ENCODE measurements around the gene MECR. TPM values are rescaled to one million over a fixed set of nuclear protein-coding genes. Genes with fewer than 3 reads are reported as not detected.

MECR gene
- total RNA-seq, 1 donor from 2014 or later, result 28.8 TPM

DNA sequence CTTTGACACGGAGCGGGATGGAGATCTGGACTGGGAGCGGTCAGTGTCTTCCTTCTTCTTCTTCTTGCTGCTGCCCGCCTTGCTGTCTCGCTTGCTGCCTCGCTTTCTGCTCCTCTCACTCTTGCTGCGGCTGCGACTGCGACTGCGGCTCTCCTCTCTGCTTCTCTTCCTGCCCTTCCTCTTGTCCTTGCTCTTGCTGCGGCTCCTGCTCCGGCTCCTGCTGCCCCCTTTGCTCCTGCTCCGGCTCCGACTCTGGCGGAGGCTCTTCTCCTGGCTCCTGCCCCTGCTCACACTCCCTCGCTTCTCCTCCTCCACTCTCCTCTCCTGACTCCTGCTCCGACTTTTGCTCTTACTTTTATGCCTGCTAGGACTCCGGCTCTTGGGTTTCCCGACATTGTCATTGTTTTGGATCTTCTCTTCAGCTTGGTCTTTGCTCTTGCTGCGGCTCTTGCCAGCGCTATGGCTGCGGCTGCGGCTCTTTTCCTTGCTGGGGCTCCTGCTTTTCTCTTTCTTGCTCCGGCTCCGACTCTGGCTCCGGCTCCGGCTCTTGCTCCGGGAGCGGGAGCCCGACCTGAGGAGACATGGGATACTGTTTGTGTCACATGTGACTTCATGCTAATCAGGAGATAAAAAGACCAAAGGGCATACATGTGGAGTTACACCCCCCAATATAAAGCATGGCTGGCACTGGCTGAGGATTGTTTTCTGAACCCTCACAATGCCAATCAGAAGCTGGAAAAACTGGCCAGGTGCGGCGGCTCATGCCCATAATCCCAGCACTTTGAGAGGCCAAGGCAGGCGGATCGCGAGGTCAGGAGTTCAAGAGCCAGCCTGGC is 81.9 kb downstream of the MECR start:
- TF ChIP-seq, protein P1, sequence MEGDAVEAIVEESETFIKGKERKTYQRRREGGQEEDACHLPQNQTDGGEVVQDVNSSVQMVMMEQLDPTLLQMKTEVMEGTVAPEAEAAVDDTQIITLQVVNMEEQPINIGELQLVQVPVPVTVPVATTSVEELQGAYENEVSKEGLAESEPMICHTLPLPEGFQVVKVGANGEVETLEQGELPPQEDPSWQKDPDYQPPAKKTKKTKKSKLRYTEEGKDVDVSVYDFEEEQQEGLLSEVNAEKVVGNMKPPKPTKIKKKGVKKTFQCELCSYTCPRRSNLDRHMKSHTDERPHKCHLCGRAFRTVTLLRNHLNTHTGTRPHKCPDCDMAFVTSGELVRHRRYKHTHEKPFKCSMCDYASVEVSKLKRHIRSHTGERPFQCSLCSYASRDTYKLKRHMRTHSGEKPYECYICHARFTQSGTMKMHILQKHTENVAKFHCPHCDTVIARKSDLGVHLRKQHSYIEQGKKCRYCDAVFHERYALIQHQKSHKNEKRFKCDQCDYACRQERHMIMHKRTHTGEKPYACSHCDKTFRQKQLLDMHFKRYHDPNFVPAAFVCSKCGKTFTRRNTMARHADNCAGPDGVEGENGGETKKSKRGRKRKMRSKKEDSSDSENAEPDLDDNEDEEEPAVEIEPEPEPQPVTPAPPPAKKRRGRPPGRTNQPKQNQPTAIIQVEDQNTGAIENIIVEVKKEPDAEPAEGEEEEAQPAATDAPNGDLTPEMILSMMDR (IDR thresholded peaks at IDR 0.05; ENCODE audit: unreplicated experiment), result no peak
- DNase-seq (ENCODE audit: low spot score, unreplicated experiment), result no peak
- Mint-ChIP-seq H3K9me3 (ENCODE audit: low read depth) (no peaks in the 10 kb centered on the region), H3K27me3 (no peaks in the 10 kb centered on the region), H3K4me3 (ENCODE audit: low read depth) (no peak overlapping the region), H3K27ac (peak overlapping the region; percentile 83), H3K36me3 (ENCODE audit: insufficient read depth) (peaks cover 59% of the 10 kb centered on the region), H3K4me1 (ENCODE audit: low read depth) (peaks cover 8% of the 10 kb centered on the region)

DNA sequence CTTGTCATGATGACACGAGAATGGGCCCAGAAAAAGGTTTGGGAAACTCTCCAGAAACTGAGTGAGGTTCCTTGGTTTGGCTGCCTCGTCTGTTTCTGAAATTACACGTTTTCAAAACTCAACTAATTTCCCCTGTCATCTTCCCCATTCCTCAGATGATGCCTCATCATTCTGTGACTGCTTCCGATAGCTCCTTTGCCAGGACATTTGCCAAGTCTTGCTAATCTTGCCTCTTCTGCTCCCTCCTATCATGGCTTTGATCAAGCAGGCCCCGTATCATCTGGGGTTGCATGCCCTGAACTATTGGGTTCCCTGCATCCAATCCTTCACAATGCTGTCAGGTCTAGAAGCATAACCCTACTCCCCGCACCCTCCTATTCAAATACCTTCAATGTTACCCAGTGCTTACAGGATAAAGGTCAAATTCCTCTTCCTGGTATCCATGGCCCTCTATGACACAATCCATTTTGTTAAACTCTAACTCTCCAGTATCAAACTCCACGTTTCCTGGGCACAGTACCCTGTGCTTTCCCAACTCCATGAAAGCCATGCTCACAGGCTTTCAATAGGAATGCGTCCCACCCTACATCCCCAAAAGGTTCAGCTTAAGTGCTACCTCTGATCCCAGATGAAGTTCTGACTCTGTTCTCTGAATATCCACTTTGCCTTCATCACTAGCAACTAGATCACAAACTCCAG is 84.8 kb downstream of the MECR start:
- H3K27me3 Mint-ChIP-seq, result no peaks in the 10 kb centered on the region
- H3K27ac Mint-ChIP-seq, result peak overlapping the region; percentile 95
- peaks cover 8% of the 10 kb centered on the region for H3K4me1 Mint-ChIP-seq (ENCODE audit: low read depth)
- H3K4me3 Mint-ChIP-seq (ENCODE audit: low read depth), result no peak overlapping the region
- no peak for DNase-seq (ENCODE audit: low spot score, unreplicated experiment)
- H3K36me3 Mint-ChIP-seq (ENCODE audit: insufficient read depth), result peaks cover 57% of the 10 kb centered on the region
- TF ChIP-seq, protein P1 (IDR thresholded peaks at IDR 0.05; ENCODE audit: unreplicated experiment), result no peak
- H3K9me3 Mint-ChIP-seq (ENCODE audit: low read depth), result no peaks in the 10 kb centered on the region

DNA sequence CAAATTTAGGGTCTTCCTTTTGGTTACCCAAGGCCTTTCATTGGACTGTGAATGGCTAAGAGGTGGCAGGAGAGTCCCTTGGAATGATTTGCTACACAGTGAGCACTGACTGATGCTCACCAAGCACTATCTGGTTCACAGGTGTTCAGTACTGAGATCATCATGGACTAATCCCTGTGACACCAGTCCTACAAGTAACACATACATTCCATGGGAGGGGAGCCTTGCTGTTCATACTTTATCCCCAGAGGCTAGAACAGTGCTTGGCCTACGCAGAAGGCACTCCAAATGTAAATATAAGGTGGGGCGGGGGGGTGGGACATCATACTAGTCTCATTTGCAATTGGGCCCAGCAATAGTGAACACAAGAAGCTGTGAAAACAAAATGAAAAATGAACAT is 86.6 kb downstream of the MECR start:
- no peak for DNase-seq (ENCODE audit: low spot score, unreplicated experiment)
- Mint-ChIP-seq H3K27me3 (no peaks in the 10 kb centered on the region), H3K27ac (peak overlapping the region; percentile 46), H3K36me3 (ENCODE audit: insufficient read depth) (peaks cover 49% of the 10 kb centered on the region), H3K9me3 (ENCODE audit: low read depth) (no peaks in the 10 kb centered on the region), H3K4me3 (ENCODE audit: low read depth) (no peak overlapping the region), H3K4me1 (ENCODE audit: low read depth) (peaks cover 8% of the 10 kb centered on the region)
- TF ChIP-seq, protein P1 (IDR thresholded peaks at IDR 0.05; ENCODE audit: unreplicated experiment), result no peak

DNA sequence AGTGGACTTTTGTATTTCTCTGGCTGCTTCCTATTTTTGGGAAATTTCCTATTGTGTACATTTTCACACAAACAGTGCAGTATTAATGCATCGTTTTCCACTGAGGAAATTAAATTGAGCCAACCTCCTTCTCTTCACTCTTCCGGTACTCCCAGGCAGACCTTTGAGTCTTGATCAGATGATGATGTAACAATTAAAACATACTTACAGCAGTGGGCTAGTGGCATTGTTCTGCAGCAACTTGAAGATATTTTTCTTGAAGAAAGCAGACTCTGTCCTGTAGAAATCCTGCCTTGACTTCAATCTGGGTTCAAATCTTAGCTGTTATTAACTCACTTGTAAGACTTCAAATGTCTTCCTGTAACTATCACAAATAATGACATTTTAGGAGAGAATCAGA is 88.0 kb downstream of the MECR start:
- DNase-seq (ENCODE audit: low spot score, unreplicated experiment), result no peak
- Mint-ChIP-seq H3K4me3 (ENCODE audit: low read depth) (no peak overlapping the region), H3K27me3 (no peaks in the 10 kb centered on the region), H3K36me3 (ENCODE audit: insufficient read depth) (peaks cover 34% of the 10 kb centered on the region), H3K4me1 (ENCODE audit: low read depth) (peaks cover 8% of the 10 kb centered on the region), H3K27ac (peak overlapping the region; percentile 19), H3K9me3 (ENCODE audit: low read depth) (no peaks in the 10 kb centered on the region)
- TF ChIP-seq, protein P1 (IDR thresholded peaks at IDR 0.05; ENCODE audit: unreplicated experiment), result no peak

Other genes with a start within 250 kb of the MECR start
- 13.3 and 15.0 TPM in 2 replicates for gene TMEM200B, start 107.0 kb downstream of the MECR start, total RNA-seq
- 108 and 111 TPM in 2 replicates for gene SRSF4, start 49.0 kb downstream of the MECR start, total RNA-seq
- 74.0 and 79.4 TPM in 2 replicates for gene PTPRU, start 5.6 kb upstream of the MECR start, total RNA-seq

Measured in progenitor cell of endocrine pancreas (in vitro differentiated cells).